Endodermal cell (in vitro differentiated cells): ENCODE data around the gene B4GALT6. TPM values are rescaled to one million over a fixed set of nuclear protein-coding genes. Genes with fewer than 3 reads are reported as not detected.

Experiments used
- DNase-seq: peaks from one replicate; pipeline ENCODE4 v3.0.0-alpha.2; 2017
- H3K27ac ChIP-seq: 2 replicates; pipeline ENCODE4 v1.5.1; 2013; ENCODE audit warnings: mild to moderate bottlenecking, low read depth, low read length, moderate library complexity
- H3K27me3 ChIP-seq: 2 replicates; pipeline ENCODE4 v1.6.1; 2013; ENCODE audit warnings: mild to moderate bottlenecking, low read length, moderate library complexity; ENCODE audit not compliant: insufficient read depth, control insufficient read depth, poor library complexity, severe bottlenecking
- H3K36me3 ChIP-seq: 2 replicates; pipeline ENCODE4 v1.7.0; 2013; ENCODE audit warnings: mild to moderate bottlenecking, low read length, moderate library complexity; ENCODE audit not compliant: control insufficient read depth, insufficient read depth
- H3K4me1 ChIP-seq: one replicate; pipeline ENCODE4 v1.7.0; 2013; ENCODE audit warnings: low read length; ENCODE audit not compliant: control insufficient read depth, insufficient read depth
- H3K4me3 ChIP-seq: 2 replicates; pipeline ENCODE4 v1.5.1; 2013; ENCODE audit warnings: mild to moderate bottlenecking, low read length, moderate library complexity
- H3K9ac ChIP-seq: 2 replicates; pipeline ENCODE4 v1.6.1; 2013; ENCODE audit warnings: mild to moderate bottlenecking, low read length, moderate library complexity; ENCODE audit not compliant: poor library complexity, severe bottlenecking; ENCODE audit errors: extremely low read depth
- H3K9me3 ChIP-seq: 2 replicates; pipeline ENCODE4 v1.6.1; 2013; ENCODE audit warnings: mild to moderate bottlenecking, low read length, moderate library complexity; ENCODE audit not compliant: control insufficient read depth
- H3K27ac Mint-ChIP-seq: 2 replicates; pipeline ENCODE4 v1.8.0; 2020; ENCODE audit warnings: mixed read lengths
- H3K27me3 Mint-ChIP-seq: 2 replicates; pipeline ENCODE4 v1.8.0; 2021; ENCODE audit warnings: mild to moderate bottlenecking, mixed read lengths; ENCODE audit not compliant: insufficient read depth
- H3K36me3 Mint-ChIP-seq: 2 replicates; pipeline ENCODE4 v1.8.0; 2020; ENCODE audit warnings: low read depth, mixed read lengths
- H3K4me1 Mint-ChIP-seq: 2 replicates; pipeline ENCODE4 v1.8.0; 2020; ENCODE audit warnings: mixed read lengths
- H3K4me3 Mint-ChIP-seq: 2 replicates; pipeline ENCODE4 v1.8.0; 2020; ENCODE audit warnings: mild to moderate bottlenecking, moderate library complexity, mixed read lengths
- H3K9me3 Mint-ChIP-seq: 2 replicates; pipeline ENCODE4 v1.8.0; 2020; ENCODE audit warnings: mild to moderate bottlenecking, mixed read lengths
- WGBS, 2 experiments: methylation state at CpG; one replicate each; pipeline versions ENCODE4 v1.1.5 to v1.1.7; 2013; ENCODE audit warnings: missing lambda C conversion rate in 2 of 2, mixed read lengths in 1 of 2; ENCODE audit not compliant: insufficient coverage in 1 of 2, insufficient read length in 1 of 2; 5-methylcytosine and 5-hydroxymethylcytosine counted together
- total RNA-seq, 2 donors: library from RNA; stranded (reverse); fragmentation: NEBNext Ultra II Directional in 1 of 2; extraction: Animal tissue kit (Norgen Biotek cat#: 25700) in 1 of 2; gene quantifications; 2 replicates in 1 of 2; 3 replicates in 1 of 2; pipeline ENCODE4 v1.2.1, GENCODE V29; 2021
- TF ChIP-seq, protein P1 (sequence below): fragments of 200-600 bp; sonication (generic); conservative IDR thresholded peaks from 2 replicates; pipeline ENCODE4 v1.5.0; 2021; ENCODE audit warnings: antibody characterized with exemption, mild to moderate bottlenecking

Gene B4GALT6
- total RNA-seq, 2 donors from 2014 or later: 47.7 to 48.4 TPM

DNA sequence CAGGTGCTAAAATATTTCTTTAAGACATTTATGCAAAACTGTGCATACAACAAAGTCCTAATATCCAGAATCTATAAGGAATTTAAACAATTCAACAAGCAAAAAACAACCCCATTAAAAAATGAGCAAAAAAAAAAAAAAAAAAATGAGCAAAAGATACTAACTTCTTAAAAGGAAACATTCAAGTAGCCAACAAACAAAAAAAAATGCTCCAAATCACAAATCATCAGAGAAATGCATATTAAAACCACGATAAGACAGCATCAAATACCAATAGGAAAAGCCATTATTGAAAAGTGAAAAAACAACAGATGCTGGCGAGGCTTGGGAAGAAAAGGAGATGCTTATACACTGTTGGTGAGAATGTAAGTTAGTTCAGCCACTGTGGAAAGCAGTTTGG is 34.9 kb downstream of the B4GALT6 start:
- no peak overlapping the region for H3K27ac ChIP-seq
- no peak for DNase-seq
- no peak overlapping the region for H3K4me3 ChIP-seq

DNA sequence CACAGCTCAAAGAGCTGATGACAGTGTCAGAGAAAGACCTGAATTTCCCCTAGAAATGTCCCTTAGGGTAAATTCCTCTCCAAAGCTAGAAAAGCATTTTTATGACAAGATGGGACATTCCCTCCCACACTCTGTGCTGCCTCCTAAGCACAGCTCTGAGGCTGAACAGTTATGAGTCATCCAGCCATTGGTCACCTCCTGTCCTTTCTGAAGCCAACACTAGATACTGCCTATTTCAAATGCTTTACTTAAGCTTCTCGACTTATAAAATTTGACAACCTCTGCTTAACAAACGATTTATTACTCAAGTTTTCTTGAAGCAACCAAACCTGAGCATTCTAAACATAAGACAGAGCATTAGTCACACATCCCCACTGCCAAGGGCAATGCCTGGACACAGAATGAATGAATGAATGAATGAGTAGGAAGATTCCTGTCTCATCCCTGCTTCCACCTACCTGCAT is 35.4 kb downstream of the B4GALT6 start:
- Mint-ChIP-seq H3K36me3 (peaks cover 25% of the 10 kb centered on the region), H3K27me3 (no peaks in the 10 kb centered on the region), H3K9me3 (no peaks in the 10 kb centered on the region), H3K27ac (no peak overlapping the region), H3K4me1 (peaks cover 33% of the 10 kb centered on the region), H3K4me3 (no peak overlapping the region)
- Histone ChIP-seq H3K27ac (no peak overlapping the region), H3K4me1 (no peaks in the 10 kb centered on the region), H3K9ac (no peak overlapping the region), H3K9me3 (no peaks in the 10 kb centered on the region), H3K4me3 (no peak overlapping the region), H3K36me3 (no peaks in the 10 kb centered on the region), H3K27me3 (no peaks in the 10 kb centered on the region)
- WGBS, 2 experiments: 84 to 92% methylated on average over 2 of the region's 2 CpGs
- no peak for DNase-seq
- TF ChIP-seq, protein P1, sequence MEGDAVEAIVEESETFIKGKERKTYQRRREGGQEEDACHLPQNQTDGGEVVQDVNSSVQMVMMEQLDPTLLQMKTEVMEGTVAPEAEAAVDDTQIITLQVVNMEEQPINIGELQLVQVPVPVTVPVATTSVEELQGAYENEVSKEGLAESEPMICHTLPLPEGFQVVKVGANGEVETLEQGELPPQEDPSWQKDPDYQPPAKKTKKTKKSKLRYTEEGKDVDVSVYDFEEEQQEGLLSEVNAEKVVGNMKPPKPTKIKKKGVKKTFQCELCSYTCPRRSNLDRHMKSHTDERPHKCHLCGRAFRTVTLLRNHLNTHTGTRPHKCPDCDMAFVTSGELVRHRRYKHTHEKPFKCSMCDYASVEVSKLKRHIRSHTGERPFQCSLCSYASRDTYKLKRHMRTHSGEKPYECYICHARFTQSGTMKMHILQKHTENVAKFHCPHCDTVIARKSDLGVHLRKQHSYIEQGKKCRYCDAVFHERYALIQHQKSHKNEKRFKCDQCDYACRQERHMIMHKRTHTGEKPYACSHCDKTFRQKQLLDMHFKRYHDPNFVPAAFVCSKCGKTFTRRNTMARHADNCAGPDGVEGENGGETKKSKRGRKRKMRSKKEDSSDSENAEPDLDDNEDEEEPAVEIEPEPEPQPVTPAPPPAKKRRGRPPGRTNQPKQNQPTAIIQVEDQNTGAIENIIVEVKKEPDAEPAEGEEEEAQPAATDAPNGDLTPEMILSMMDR: no peak

More for the DNA sequence above, 34.9 kb downstream of the B4GALT6 start:
- Histone ChIP-seq H3K27me3 (no peaks in the 10 kb centered on the region), H3K4me1 (no peaks in the 10 kb centered on the region), H3K9me3 (no peaks in the 10 kb centered on the region), H3K9ac (no peak overlapping the region), H3K36me3 (no peaks in the 10 kb centered on the region)
- H3K36me3 Mint-ChIP-seq: peaks cover 23% of the 10 kb centered on the region
- H3K27ac Mint-ChIP-seq: no peak overlapping the region
- TF ChIP-seq, protein P1: no peak
- no peaks in the 10 kb centered on the region for H3K9me3 Mint-ChIP-seq
- no peak overlapping the region for H3K4me3 Mint-ChIP-seq
- no peaks in the 10 kb centered on the region for H3K27me3 Mint-ChIP-seq
- WGBS, 2 experiments: 97 to 100% methylated on average over 1 to 2 of the region's 2 CpGs
- H3K4me1 Mint-ChIP-seq: peaks cover 33% of the 10 kb centered on the region

DNA sequence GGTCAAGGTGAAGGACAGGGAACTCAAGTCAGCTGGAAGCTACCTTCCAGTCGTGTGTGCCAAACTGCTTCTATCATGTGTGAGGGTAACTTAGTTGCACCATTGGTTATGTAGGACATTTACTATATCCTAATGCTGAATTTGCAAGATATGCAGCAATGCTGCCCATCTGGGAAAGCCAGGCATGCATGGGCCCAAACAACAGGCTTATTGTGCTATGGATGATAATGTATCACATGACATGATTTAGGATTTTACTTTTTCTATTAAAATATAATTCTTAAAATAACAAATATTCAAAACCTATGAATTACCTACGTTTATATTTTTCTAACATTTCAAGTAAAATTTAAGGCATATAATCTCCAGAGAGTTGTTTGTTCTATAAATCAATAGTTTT is 35.9 kb downstream of the B4GALT6 start:
- TF ChIP-seq, protein P1: no peak
- Histone ChIP-seq H3K4me1 (no peaks in the 10 kb centered on the region), H3K36me3 (no peaks in the 10 kb centered on the region), H3K4me3 (no peak overlapping the region), H3K9me3 (no peaks in the 10 kb centered on the region), H3K27ac (no peak overlapping the region), H3K9ac (no peak overlapping the region), H3K27me3 (no peaks in the 10 kb centered on the region)
- peaks cover 25% of the 10 kb centered on the region for H3K36me3 Mint-ChIP-seq
- no peaks in the 10 kb centered on the region for H3K9me3 Mint-ChIP-seq
- no peak for DNase-seq
- peaks cover 33% of the 10 kb centered on the region for H3K4me1 Mint-ChIP-seq
- H3K4me3 Mint-ChIP-seq: no peak overlapping the region
- 89 to 93% methylated on average over 1 of the region's 2 CpGs for WGBS, 2 experiments
- H3K27ac Mint-ChIP-seq: no peak overlapping the region
- no peaks in the 10 kb centered on the region for H3K27me3 Mint-ChIP-seq
